Dendritic cell treated with granulocyte-macrophage colony-stimulating factor and Interleukin-4, amounts not matched to agents 40 ng/mL and 50 ng/mL, for 4 days (primary cell): Measurements from ENCODE around the gene PLXNA2.

ENCODE experiments used
- H3K27ac Mint-ChIP-seq: one replicate; pipeline ENCODE4 v1.8.0; 2022; ENCODE audit warnings: mild to moderate bottlenecking, mixed read lengths
- H3K27me3 Mint-ChIP-seq: one replicate; pipeline ENCODE4 v1.8.0; 2022; ENCODE audit warnings: mild to moderate bottlenecking, mixed read lengths
- H3K36me3 Mint-ChIP-seq: one replicate; pipeline ENCODE4 v1.8.0; 2022; ENCODE audit warnings: low read depth, mixed read lengths
- H3K4me1 Mint-ChIP-seq: one replicate; pipeline ENCODE4 v1.8.0; 2022; ENCODE audit warnings: low read depth, mixed read lengths
- H3K4me3 Mint-ChIP-seq: one replicate; pipeline ENCODE4 v1.8.0; 2022; ENCODE audit warnings: mild to moderate bottlenecking, moderate library complexity, mixed read lengths
- H3K9me3 Mint-ChIP-seq: one replicate; pipeline ENCODE4 v1.8.0; 2022; ENCODE audit warnings: mixed read lengths
- intact Hi-C: fragments of 100-400 bp; cut with micrococcal nuclease; formaldehyde crosslinking; loops from one replicate; pipeline ENCODE4 v1.15.0; 2022

PLXNA2 gene

GRCh38 chr1:208040821-208041297, 203.3 kb downstream of the PLXNA2 start:
- Mint-ChIP-seq H3K9me3 (no peaks in the 10 kb centered on the region), H3K27ac (no peak overlapping the region), H3K4me1 (no peaks in the 10 kb centered on the region), H3K27me3 (peaks cover 19% of the 10 kb centered on the region), H3K36me3 (peaks cover 17% of the 10 kb centered on the region), H3K4me3 (no peak overlapping the region)
- intact Hi-C loops, result no loop called here

- Mint-ChIP-seq H3K36me3 (peaks cover 17% of the 10 kb centered on the region), H3K27me3 (peaks cover 13% of the 10 kb centered on the region), H3K4me1 (no peaks in the 10 kb centered on the region), H3K9me3 (no peaks in the 10 kb centered on the region), H3K27ac (no peak overlapping the region), H3K4me3 (no peak overlapping the region)
- intact Hi-C loops, result no loop called here
These were observed 204.4 kb downstream of the PLXNA2 start for GRCh38 chr1:208039536-208040332.

- Mint-ChIP-seq H3K9me3 (no peaks in the 10 kb centered on the region), H3K4me3 (no peak overlapping the region), H3K27me3 (peaks cover 4% of the 10 kb centered on the region), H3K36me3 (peaks cover 6% of the 10 kb centered on the region), H3K27ac (no peak overlapping the region), H3K4me1 (no peaks in the 10 kb centered on the region)
- intact Hi-C loops, result no loop called here
These were observed 205.9 kb downstream of the PLXNA2 start for GRCh38 chr1:208038303-208038702.

GRCh38 chr1:208036918-208037766, 207.0 kb downstream of the PLXNA2 start:
- H3K9me3 Mint-ChIP-seq, result no peaks in the 10 kb centered on the region
- H3K4me3 Mint-ChIP-seq, result no peak overlapping the region
- H3K36me3 Mint-ChIP-seq, result no peaks in the 10 kb centered on the region
- intact Hi-C loops, result loop anchor here (1.0 kb wide), 1 partner anchor 56 kb away; no protein-coding TSS in a partner anchor
- H3K27me3 Mint-ChIP-seq, result peaks cover 4% of the 10 kb centered on the region
- H3K27ac Mint-ChIP-seq, result no peak overlapping the region
- no peaks in the 10 kb centered on the region for H3K4me1 Mint-ChIP-seq

GRCh38 chr1:208036106-208036808, 207.9 kb downstream of the PLXNA2 start:
- intact Hi-C loops, result loop anchor here (1.0 kb wide), 1 partner anchor 57 kb away; no protein-coding TSS in a partner anchor
- no peaks in the 10 kb centered on the region for H3K4me1 Mint-ChIP-seq
- no peaks in the 10 kb centered on the region for H3K9me3 Mint-ChIP-seq
- H3K27me3 Mint-ChIP-seq, result peaks cover 6% of the 10 kb centered on the region
- H3K27ac Mint-ChIP-seq, result no peak overlapping the region
- no peaks in the 10 kb centered on the region for H3K36me3 Mint-ChIP-seq
- H3K4me3 Mint-ChIP-seq, result no peak overlapping the region

GRCh38 chr1:208034135-208034534, 210.0 kb downstream of the PLXNA2 start:
- Mint-ChIP-seq H3K4me1 (peaks cover 18% of the 10 kb centered on the region), H3K27ac (no peak overlapping the region), H3K36me3 (no peaks in the 10 kb centered on the region), H3K4me3 (no peak overlapping the region), H3K27me3 (peaks cover 16% of the 10 kb centered on the region), H3K9me3 (no peaks in the 10 kb centered on the region)
- intact Hi-C loops, result no loop called here

GRCh38 chr1:208033236-208033635, 210.9 kb downstream of the PLXNA2 start:
- Mint-ChIP-seq H3K36me3 (no peaks in the 10 kb centered on the region), H3K4me1 (peaks cover 23% of the 10 kb centered on the region), H3K27me3 (peaks cover 20% of the 10 kb centered on the region), H3K4me3 (no peak overlapping the region), H3K9me3 (no peaks in the 10 kb centered on the region), H3K27ac (no peak overlapping the region)
- intact Hi-C loops, result no loop called here

GRCh38 chr1:208031932-208032320, 212.3 kb downstream of the PLXNA2 start:
- H3K9me3 Mint-ChIP-seq, result no peaks in the 10 kb centered on the region

GRCh38 chr1:208031316-208031931, 212.8 kb downstream of the PLXNA2 start:
- Mint-ChIP-seq H3K36me3 (no peaks in the 10 kb centered on the region), H3K4me3 (no peak overlapping the region), H3K27me3 (peaks cover 18% of the 10 kb centered on the region), H3K4me1 (peaks cover 23% of the 10 kb centered on the region), H3K27ac (no peak overlapping the region), H3K9me3 (no peaks in the 10 kb centered on the region)
- intact Hi-C loops, result no loop called here

More at GRCh38 chr1:208031932-208032320, 212.3 kb downstream of the PLXNA2 start:
- Mint-ChIP-seq H3K27ac (no peak overlapping the region), H3K4me1 (peaks cover 23% of the 10 kb centered on the region), H3K36me3 (no peaks in the 10 kb centered on the region), H3K4me3 (no peak overlapping the region), H3K27me3 (peaks cover 18% of the 10 kb centered on the region)
- intact Hi-C loops, result no loop called here

- intact Hi-C loops, result no loop called here
- no peak overlapping the region for H3K4me3 Mint-ChIP-seq
- H3K36me3 Mint-ChIP-seq, result no peaks in the 10 kb centered on the region
- H3K9me3 Mint-ChIP-seq, result no peaks in the 10 kb centered on the region
- peak overlapping the region; percentile 3 for H3K27ac Mint-ChIP-seq
- peaks cover 23% of the 10 kb centered on the region for H3K4me1 Mint-ChIP-seq
- peaks cover 18% of the 10 kb centered on the region for H3K27me3 Mint-ChIP-seq
These were observed 213.7 kb downstream of the PLXNA2 start for GRCh38 chr1:208030288-208031091.

GRCh38 chr1:208029381-208030287, 214.6 kb downstream of the PLXNA2 start:
- H3K4me3 Mint-ChIP-seq, result no peak overlapping the region
- peaks cover 18% of the 10 kb centered on the region for H3K27me3 Mint-ChIP-seq
- intact Hi-C loops, result no loop called here
- H3K27ac Mint-ChIP-seq, result peak overlapping the region; percentile 3
- no peaks in the 10 kb centered on the region for H3K9me3 Mint-ChIP-seq
- no peaks in the 10 kb centered on the region for H3K36me3 Mint-ChIP-seq
- peaks cover 23% of the 10 kb centered on the region for H3K4me1 Mint-ChIP-seq

- H3K27ac Mint-ChIP-seq, result no peak overlapping the region
- no peaks in the 10 kb centered on the region for H3K36me3 Mint-ChIP-seq
- peaks cover 20% of the 10 kb centered on the region for H3K27me3 Mint-ChIP-seq
- no peaks in the 10 kb centered on the region for H3K9me3 Mint-ChIP-seq
- intact Hi-C loops, result no loop called here
- H3K4me1 Mint-ChIP-seq, result peaks cover 23% of the 10 kb centered on the region
- H3K4me3 Mint-ChIP-seq, result no peak overlapping the region
These were observed 215.7 kb downstream of the PLXNA2 start for GRCh38 chr1:208028526-208028925.
